ENCODE data around the gene SPAG6. TPM values are rescaled to one million over a fixed set of nuclear protein-coding genes. Genes with fewer than 3 reads are reported as not detected.

SPAG6 gene
- total and polyA plus RNA-seq, 9 of the 15 experiments (the other 6 are each of a cell fraction or from before 2014, with no cell fraction given) = 3.5 to 23.1 (median 11.8) TPM

- TF ChIP-seq, protein P1, sequence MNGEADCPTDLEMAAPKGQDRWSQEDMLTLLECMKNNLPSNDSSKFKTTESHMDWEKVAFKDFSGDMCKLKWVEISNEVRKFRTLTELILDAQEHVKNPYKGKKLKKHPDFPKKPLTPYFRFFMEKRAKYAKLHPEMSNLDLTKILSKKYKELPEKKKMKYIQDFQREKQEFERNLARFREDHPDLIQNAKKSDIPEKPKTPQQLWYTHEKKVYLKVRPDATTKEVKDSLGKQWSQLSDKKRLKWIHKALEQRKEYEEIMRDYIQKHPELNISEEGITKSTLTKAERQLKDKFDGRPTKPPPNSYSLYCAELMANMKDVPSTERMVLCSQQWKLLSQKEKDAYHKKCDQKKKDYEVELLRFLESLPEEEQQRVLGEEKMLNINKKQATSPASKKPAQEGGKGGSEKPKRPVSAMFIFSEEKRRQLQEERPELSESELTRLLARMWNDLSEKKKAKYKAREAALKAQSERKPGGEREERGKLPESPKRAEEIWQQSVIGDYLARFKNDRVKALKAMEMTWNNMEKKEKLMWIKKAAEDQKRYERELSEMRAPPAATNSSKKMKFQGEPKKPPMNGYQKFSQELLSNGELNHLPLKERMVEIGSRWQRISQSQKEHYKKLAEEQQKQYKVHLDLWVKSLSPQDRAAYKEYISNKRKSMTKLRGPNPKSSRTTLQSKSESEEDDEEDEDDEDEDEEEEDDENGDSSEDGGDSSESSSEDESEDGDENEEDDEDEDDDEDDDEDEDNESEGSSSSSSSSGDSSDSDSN (IDR thresholded peaks at IDR 0.05; ENCODE audit: borderline replicate concordance in 1 of 2, low read depth in 2 of 2, low read length in 2 of 2) = no peak
- TF ChIP-seq, protein P2, sequence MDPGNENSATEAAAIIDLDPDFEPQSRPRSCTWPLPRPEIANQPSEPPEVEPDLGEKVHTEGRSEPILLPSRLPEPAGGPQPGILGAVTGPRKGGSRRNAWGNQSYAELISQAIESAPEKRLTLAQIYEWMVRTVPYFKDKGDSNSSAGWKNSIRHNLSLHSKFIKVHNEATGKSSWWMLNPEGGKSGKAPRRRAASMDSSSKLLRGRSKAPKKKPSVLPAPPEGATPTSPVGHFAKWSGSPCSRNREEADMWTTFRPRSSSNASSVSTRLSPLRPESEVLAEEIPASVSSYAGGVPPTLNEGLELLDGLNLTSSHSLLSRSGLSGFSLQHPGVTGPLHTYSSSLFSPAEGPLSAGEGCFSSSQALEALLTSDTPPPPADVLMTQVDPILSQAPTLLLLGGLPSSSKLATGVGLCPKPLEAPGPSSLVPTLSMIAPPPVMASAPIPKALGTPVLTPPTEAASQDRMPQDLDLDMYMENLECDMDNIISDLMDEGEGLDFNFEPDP (CRISPR knock-in tag; IDR thresholded peaks at IDR 0.05) = no peak
- TF ChIP-seq MXD1 (CRISPR knock-in tag; IDR thresholded peaks at IDR 0.05; ENCODE audit: borderline replicate concordance, poor library complexity, severe bottlenecking) = no peak
- no peak for TF ChIP-seq MECOM (CRISPR knock-in tag; IDR thresholded peaks at IDR 0.05)
- TF ChIP-seq YY1 (IDR thresholded peaks at IDR 0.05; ENCODE audit: borderline replicate concordance in 1 of 3, control insufficient read depth in 1 of 3, extremely low read depth in 1 of 3, insufficient read depth in 3 of 3, insufficient read length in 1 of 3, insufficient replicate concordance in 2 of 3, low read depth in 1 of 3, low read length in 2 of 3) = no peak
- TF ChIP-seq, protein P3, sequence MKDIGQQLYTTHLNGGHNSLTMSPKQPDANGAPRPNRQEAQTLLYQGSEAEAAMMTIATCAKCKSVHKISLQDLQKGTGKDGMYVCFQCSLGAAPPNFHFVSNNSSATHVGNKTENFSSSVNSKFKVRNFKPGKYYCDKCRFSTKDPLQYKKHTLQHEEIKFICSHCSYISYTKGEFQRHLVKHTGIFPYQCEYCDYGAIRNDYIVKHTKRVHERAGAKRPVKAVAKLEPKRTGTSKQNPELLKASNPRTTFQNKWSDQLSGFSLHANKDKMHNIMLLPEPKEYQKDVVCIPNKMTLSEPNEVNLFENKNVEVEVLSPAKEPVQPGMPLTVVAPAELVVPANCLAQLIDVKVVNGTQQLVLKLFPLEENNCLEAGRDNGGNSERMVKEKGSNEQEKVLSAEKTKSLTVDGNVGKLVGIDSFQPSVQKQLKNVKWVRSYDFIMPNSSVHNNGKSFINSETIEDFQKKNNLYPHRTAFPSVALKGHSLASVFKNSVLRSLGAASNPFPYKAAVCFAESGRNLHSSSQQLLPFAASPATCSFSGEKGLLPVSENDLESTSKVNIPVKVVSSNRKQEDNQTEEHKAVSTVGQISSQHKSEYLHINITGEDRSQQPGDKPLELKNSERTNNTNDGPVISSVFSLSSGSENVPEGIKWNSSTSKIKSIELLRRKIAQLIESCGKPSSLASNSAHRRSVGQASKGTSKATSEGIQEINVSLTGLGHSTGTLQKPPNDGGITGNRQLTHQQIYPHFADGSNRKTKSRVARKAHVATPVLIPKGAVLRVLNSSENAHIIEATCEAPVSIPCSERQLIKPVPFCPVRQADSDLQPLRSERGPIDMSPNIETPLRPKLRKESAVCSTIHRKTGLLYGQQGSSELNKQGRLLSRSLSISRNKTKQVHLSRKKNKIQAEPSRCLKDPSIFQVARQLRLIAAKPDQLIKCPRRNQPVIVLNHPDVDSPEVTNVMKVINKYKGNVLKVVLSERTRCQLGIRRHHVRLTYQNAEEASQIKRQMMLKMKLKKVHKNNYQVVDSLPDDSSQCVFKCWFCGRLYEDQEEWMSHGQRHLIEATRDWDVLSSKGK (CRISPR knock-in tag; IDR thresholded peaks at IDR 0.05) = no peak
- TF ChIP-seq RBBP5 (IDR thresholded peaks at IDR 0.05; ENCODE audit: borderline replicate concordance, insufficient read depth, low read length, poor library complexity, severe bottlenecking) = no peak
- no peak for TF ChIP-seq PML (IDR thresholded peaks at IDR 0.05; ENCODE audit: low read length)
- TF ChIP-seq XRCC5 (IDR thresholded peaks at IDR 0.05; ENCODE audit: low read depth, low read length) = no peak
- TF ChIP-seq JUNB (CRISPR knock-in tag; conservative IDR thresholded peaks at IDR 0.05) = no peak; the same call in 1 of the 2 replicates
- no peak for TF ChIP-seq KHSRP (IDR thresholded peaks at IDR 0.05)
- TF ChIP-seq POLR2B (IDR thresholded peaks at IDR 0.05; ENCODE audit: low read depth, partially characterized antibody) = no peak
- no peak for TF ChIP-seq RBM22 (IDR thresholded peaks at IDR 0.05; ENCODE audit: low read depth, low read length, poor library complexity, severe bottlenecking)
Measured at GRCh38 chr10:22369434-22370072, 24.3 kb downstream of the SPAG6 start (continued).
